IPS-20b (cell line): ENCODE results near the gene DESI2.
"Not testable (repeated sequence)": the region's sequence is repeated elsewhere in the genome, so short reads cannot be mapped to it uniquely, and the experiment has no call there.

ENCODE experiments used
- H3K27ac ChIP-seq: one replicate; pipeline ENCODE4 v1.5.1; 2013; ENCODE audit warnings: low read length
- H3K27me3 ChIP-seq: 2 replicates; pipeline ENCODE4 v1.6.1; 2013; ENCODE audit warnings: mild to moderate bottlenecking, low read length, inconsistent platforms; ENCODE audit not compliant: insufficient read depth
- H3K36me3 ChIP-seq: 2 replicates; pipeline ENCODE4 v1.6.1; 2013; ENCODE audit warnings: low read depth, mild to moderate bottlenecking, inconsistent platforms, low read length, moderate library complexity; ENCODE audit not compliant: insufficient read depth
- H3K4me1 ChIP-seq: 2 replicates; pipeline ENCODE4 v1.6.1; 2013; ENCODE audit warnings: mild to moderate bottlenecking, control low read depth, inconsistent platforms, low read length, moderate library complexity; ENCODE audit not compliant: insufficient read depth
- H3K4me3 ChIP-seq: 2 replicates; pipeline ENCODE4 v1.5.1; 2013; ENCODE audit warnings: mild to moderate bottlenecking, low read length, inconsistent platforms
- H3K9ac ChIP-seq: 2 replicates; pipeline ENCODE4 v1.6.1; 2013; ENCODE audit warnings: low read depth, mild to moderate bottlenecking, inconsistent platforms, low read length, moderate library complexity
- H3K9me3 ChIP-seq: 2 replicates; pipeline ENCODE4 v1.6.1; 2013; ENCODE audit warnings: mild to moderate bottlenecking, low read depth, low read length, inconsistent platforms; ENCODE audit not compliant: insufficient read depth

DESI2 gene

GRCh38 chr1:244675167-244675566 lies 22.2 kb downstream of the DESI2 start:
- H3K36me3 ChIP-seq: peaks cover 27% of the 10 kb centered on the region; the same call in 1 of the 2 replicates
- no peak overlapping the region for H3K9ac ChIP-seq
- no peaks in the 10 kb centered on the region for H3K9me3 ChIP-seq
- no peaks in the 10 kb centered on the region; the same call in 1 of the 2 replicates for H3K4me1 ChIP-seq
- H3K27ac ChIP-seq: no peak overlapping the region
- H3K4me3 ChIP-seq: no peak overlapping the region
- no peaks in the 10 kb centered on the region for H3K27me3 ChIP-seq

- Histone ChIP-seq H3K27me3 (no peaks in the 10 kb centered on the region), H3K27ac (no peak overlapping the region), H3K4me3 (no peak overlapping the region), H3K36me3 (peaks cover 34% of the 10 kb centered on the region), H3K9ac (no peak overlapping the region), H3K9me3 (no peaks in the 10 kb centered on the region), H3K4me1 (peaks cover 4% of the 10 kb centered on the region; the same call in 1 of the 2 replicates)
These were observed 25.8 kb downstream of the DESI2 start for GRCh38 chr1:244678697-244679096.

DNA sequence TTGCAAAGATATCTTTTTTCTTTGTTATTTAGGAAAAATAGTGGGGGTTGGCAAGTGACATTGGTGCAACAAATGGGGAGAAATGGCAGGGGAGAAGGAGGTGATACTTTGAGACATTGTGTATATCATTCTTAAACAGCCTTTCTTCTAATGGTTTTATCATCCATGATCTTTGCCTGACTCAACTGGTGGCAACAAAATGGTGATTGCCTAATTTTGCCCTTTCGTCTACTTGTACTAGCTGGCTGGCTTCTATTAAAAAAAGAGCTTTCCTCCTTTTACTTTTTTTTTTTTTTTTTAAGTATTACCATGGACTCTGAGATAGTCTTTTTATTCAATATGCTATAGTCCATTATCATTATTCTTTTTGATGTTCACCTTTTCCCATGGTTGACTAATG lies 27.7 kb downstream of the DESI2 start:
- no peaks in the 10 kb centered on the region for H3K27me3 ChIP-seq
- no peak overlapping the region for H3K4me3 ChIP-seq
- peaks cover 4% of the 10 kb centered on the region; the same call in 1 of the 2 replicates for H3K4me1 ChIP-seq
- no peak overlapping the region for H3K27ac ChIP-seq
- no peak overlapping the region for H3K9ac ChIP-seq
- H3K9me3 ChIP-seq: no peaks in the 10 kb centered on the region
- peaks cover 29% of the 10 kb centered on the region for H3K36me3 ChIP-seq

DNA sequence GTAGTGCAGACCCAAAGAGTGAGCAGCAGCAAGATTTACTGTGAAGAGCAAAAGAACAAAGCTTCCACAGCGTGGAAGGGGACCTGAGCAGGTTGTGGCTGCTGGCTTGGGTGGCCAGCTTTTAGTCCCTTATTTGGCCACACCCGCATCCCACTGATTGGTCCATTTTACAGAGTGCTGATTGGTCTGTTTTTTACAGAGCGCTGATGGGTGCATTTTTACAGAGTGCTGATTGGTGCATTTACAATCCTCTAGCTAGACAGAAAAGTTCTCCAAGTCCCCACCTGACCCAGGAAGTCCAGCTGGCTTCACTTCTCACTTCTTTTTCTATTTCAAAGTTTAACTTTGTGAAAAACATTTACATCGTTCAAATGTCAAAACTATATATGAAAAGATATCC lies 29.2 kb downstream of the DESI2 start:
- H3K4me3 ChIP-seq, H3K9me3 ChIP-seq, H3K27me3 ChIP-seq, H3K4me1 ChIP-seq, H3K9ac ChIP-seq, H3K27ac ChIP-seq: not testable (repeated sequence)
- peaks cover 43% of the 10 kb centered on the region for H3K36me3 ChIP-seq

DNA sequence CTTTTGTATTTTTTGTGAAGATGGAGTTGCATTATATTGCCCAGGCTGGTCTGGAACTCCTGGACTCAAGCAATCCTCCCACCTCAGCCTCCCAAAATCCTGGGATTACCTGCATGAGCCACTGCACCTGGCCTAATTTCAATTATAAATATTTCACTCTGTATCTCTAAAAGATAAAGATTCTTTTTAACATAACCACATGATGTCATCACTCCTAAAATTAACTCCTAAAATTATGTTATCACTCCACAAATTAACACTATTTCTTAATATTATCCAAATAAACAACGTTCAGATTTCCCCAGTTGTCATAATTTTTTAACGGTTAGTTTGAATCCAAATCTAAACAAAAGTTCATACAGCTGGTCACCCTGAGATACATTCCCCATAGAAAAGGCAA lies 43.0 kb downstream of the DESI2 start:
- Histone ChIP-seq H3K27ac (no peak overlapping the region), H3K9ac (no peak overlapping the region), H3K4me3 (no peak overlapping the region), H3K9me3 (no peaks in the 10 kb centered on the region), H3K36me3 (peaks cover 89% of the 10 kb centered on the region), H3K27me3 (no peaks in the 10 kb centered on the region), H3K4me1 (no peaks in the 10 kb centered on the region)

DNA sequence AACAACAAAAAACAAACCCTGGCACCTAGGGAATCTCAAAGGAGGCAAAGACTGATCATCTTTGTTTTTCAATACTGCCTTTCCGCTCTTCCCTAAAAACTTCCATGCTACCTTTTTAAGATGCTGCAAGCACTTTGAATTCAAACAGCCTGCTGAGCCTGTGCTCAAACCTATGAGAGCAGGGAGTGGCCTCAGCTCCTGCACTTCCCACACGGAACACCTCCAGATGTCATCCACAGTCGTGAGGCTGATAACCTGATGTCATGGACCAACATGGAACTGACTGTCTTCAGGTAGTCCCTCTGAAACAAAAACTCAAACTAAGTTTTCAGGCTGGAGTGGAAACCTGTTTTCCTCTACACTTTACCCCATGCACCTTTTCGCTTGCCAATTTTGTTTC lies 46.8 kb downstream of the DESI2 start:
- no peak overlapping the region for H3K27ac ChIP-seq
- H3K36me3 ChIP-seq: peaks cover 65% of the 10 kb centered on the region
- no peak overlapping the region for H3K9ac ChIP-seq
- H3K4me1 ChIP-seq: no peaks in the 10 kb centered on the region
- no peaks in the 10 kb centered on the region for H3K27me3 ChIP-seq
- H3K4me3 ChIP-seq: no peak overlapping the region
- no peaks in the 10 kb centered on the region for H3K9me3 ChIP-seq

GRCh38 chr1:244700808-244701207 lies 47.9 kb downstream of the DESI2 start:
- no peaks in the 10 kb centered on the region for H3K27me3 ChIP-seq
- H3K4me3 ChIP-seq: no peak overlapping the region
- peaks cover 65% of the 10 kb centered on the region for H3K36me3 ChIP-seq
- no peak overlapping the region for H3K27ac ChIP-seq
- no peaks in the 10 kb centered on the region for H3K4me1 ChIP-seq
- no peaks in the 10 kb centered on the region for H3K9me3 ChIP-seq
- no peak overlapping the region for H3K9ac ChIP-seq

DNA sequence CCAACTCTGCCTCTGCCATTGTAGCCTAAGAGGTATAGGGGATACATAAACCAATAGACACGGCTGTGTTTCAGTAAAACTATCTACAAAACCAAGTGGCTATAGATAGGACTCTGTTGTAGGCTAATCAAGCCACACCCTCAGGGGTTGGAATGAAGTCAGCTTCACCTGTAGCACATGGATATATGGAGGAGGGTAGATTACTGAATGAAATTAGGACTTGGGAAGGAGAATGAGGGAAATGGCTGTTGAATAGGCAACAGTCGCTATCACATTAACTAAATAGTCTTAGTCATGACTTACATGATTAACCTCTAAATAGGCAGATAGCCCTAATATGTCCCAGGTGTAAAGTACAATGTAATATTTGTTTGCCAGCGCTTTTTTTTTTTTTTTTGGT lies 49.7 kb downstream of the DESI2 start:
- Histone ChIP-seq H3K4me3 (no peak overlapping the region), H3K9ac (no peak overlapping the region), H3K9me3 (no peaks in the 10 kb centered on the region), H3K36me3 (peaks cover 62% of the 10 kb centered on the region), H3K4me1 (no peaks in the 10 kb centered on the region), H3K27ac (no peak overlapping the region), H3K27me3 (no peaks in the 10 kb centered on the region)

GRCh38 chr1:244704107-244704506 lies 51.2 kb downstream of the DESI2 start:
- peaks cover 47% of the 10 kb centered on the region for H3K36me3 ChIP-seq
- H3K9ac ChIP-seq: no peak overlapping the region
- H3K27ac ChIP-seq: no peak overlapping the region
- H3K4me1 ChIP-seq: no peaks in the 10 kb centered on the region
- H3K27me3 ChIP-seq: no peaks in the 10 kb centered on the region
- no peaks in the 10 kb centered on the region for H3K9me3 ChIP-seq
- no peak overlapping the region for H3K4me3 ChIP-seq

GRCh38 chr1:244705261-244706234 lies 52.6 kb downstream of the DESI2 start:
- no peak overlapping the region for H3K27ac ChIP-seq
- no peaks in the 10 kb centered on the region; the same call in 1 of the 2 replicates for H3K4me1 ChIP-seq
- no peak overlapping the region for H3K4me3 ChIP-seq
- H3K27me3 ChIP-seq: no peaks in the 10 kb centered on the region
- H3K36me3 ChIP-seq: peaks cover 33% of the 10 kb centered on the region
- no peaks in the 10 kb centered on the region for H3K9me3 ChIP-seq
- H3K9ac ChIP-seq: no peak overlapping the region

DNA sequence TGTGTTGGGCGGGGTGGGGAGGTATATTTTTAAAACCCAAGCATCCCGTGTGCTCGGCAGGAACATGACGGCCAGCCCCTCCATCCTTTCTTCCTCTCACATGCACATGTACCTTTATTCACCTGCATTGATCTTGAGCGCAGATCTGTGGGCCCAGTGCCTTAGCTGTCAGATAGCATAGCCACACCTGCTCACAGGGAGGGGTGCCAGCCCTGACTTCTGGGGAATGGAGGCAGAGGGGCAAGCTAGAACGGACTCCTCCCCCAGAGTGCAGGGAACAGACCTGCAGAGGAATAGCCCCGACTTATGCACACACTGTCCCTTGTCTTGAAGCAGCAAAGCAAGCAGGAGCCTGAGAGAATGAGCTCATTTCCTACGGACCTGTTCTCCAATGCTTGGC lies 56.1 kb downstream of the DESI2 start:
- Histone ChIP-seq H3K9ac (no peak overlapping the region), H3K27ac (no peak overlapping the region), H3K9me3 (no peaks in the 10 kb centered on the region), H3K36me3 (peaks cover 16% of the 10 kb centered on the region; the same call in 1 of the 2 replicates), H3K27me3 (no peaks in the 10 kb centered on the region), H3K4me3 (no peak overlapping the region), H3K4me1 (no peaks in the 10 kb centered on the region; the same call in 1 of the 2 replicates)
